HG03064 (cell line): Measurements from ENCODE around the gene MAMDC4.

ENCODE experiments used
- ATAC-seq: cut with Tn5 transposase; IDR thresholded peaks from one replicate; pipeline ENCODE4 v1.9.1; 2021; ENCODE audit warnings: low read depth; ENCODE audit not compliant: unreplicated experiment

The MAMDC4 gene

DNA sequence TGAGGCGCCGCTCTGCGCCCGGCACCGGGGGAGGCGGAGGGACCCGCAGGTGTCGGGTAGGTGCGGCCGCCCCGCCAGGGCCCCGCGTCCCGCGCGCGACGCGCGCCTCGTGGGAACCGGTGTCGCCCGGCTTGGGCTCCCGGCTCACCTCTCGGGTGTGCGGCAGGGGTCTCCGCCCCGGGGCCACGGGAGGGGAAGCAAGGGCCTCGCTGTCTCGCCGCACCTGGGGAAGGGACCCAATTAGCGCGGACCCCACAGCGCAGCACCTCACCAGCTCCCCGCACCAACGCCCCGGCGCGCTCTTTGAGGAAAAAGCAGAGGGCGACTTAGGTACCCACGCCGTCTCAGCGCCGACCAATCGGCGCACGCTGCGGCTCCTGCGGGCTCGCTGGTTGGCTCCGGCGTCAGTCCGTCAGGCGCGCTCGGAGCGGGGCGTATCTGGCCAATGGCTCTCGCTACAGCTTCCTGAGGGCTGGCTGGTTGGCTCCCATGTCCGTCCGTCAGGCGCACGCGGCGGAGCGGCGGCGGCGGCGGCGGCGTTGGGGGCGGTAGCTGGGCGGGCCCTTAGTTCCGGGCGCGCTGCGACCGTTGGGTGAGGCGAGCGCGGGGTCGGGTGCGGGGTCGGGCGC lies 33.9 kb downstream of the MAMDC4 start, which contains the start of gene TRAF2:
TRAF2 (plus strand) TSS at position 567 of the 629 bp plus-strand sequence. CDS start 12,225 bp downstream, outside the sequence.
- peak; percentile 74 for ATAC-seq

DNA sequence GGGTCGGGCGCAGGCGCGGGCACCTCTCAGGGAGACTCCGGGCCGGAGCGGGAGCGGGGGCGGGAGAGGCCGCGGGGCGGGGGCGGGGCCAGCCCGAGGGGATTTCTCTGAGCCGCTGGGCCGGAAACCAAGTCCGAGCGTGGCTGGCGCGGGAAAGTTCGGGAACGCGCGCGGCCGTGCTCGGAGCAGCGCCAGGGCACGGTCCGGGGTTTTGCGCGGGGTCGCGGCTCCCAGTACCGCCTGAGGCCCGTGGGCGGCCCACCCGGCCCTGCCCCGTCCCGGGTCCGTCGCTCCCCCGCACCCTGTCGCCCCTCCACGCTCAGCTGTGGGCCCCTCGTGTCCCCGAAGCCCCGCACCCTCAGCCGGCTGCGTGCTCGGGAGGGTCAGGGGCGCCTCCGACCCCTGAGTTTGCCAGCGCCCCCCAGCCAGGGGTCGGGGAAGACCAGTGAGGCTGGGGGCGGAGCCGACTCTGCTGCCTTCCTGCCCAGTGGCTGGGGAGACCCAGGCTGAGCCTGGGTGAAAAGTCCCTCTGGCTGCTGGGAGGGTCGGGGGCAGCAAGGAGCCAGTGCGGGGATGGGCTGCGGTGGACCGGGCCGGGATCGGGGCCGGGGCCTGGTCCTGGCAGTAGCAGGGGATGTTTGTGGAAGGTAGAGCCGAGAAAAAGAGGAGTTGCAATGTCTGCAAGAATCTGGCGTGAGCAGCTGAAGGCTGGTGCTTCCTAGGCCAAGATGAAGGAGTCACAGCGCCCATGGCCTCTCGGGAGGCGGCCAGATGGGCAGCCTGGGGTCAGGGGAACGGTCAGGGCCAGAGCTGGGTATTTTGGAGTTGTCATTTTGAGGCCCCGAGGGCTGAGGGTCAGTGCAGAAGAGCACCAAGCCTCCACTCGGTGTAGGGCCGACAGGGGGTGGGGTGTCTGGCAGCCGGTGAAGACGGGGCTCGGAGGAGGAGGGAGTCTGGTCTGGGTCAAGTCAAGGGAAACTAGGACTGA lies 34.8 kb downstream of the MAMDC4 start:
- peak; percentile 20 for ATAC-seq

DNA sequence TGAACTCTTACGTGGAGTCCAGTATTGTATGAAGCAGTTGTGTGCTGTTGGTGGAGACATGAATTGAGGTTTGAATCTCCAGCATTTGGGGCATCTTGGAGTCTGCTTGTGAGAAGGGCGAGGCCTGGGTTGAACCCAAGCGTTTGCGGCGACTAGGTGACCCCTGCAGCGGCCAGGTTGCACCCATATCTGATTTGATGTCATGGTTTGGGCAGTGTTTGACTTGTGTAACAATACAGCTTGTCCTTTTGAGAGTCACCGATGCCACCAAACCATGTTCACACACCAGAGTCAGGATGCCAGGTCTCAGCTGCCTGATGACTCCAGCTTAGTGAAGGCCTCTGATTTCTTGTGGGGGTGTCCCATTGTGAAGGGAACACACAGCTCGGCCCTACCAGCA lies 36.3 kb downstream of the MAMDC4 start:
- no peak for ATAC-seq

DNA sequence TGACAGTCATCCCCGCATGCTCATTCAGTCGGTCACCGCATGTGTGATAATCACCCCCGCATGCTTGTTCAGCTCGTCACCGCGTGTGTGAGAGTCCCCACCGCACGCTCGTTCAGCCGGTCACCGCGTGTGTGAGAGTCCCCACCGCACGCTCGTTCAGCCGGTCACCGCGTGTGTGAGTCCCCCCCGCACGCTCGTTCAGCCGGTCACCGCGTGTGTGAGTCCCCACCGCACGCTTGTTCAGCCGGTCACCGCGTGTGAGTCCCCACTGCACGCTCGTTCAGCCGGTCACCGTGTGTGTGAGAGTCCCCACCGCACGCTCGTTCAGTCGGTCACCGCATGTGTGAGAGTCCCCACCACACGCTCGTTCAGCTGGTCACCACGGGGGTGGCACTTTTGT lies 37.7 kb downstream of the MAMDC4 start:
- ATAC-seq, result no peak

DNA sequence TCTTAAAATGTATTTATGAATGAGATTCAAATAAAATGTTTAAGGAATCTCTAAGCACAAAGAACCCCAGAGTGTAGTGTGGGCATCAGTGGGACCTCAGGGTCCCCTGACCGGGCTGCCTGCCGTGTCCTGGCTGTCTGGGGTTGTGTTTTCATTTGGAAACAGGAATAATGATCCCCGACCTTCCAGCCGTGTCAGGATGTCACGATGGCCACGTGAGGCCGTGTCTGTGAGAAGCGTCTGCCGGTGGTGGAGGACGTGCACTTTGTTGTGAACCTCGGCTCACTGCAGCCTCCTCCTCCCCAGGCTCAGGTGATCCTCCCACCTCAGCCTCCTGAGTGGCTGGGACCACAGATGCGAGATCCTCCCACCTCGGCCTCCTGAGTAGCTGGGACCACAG lies 38.5 kb downstream of the MAMDC4 start:
- no peak for ATAC-seq

DNA sequence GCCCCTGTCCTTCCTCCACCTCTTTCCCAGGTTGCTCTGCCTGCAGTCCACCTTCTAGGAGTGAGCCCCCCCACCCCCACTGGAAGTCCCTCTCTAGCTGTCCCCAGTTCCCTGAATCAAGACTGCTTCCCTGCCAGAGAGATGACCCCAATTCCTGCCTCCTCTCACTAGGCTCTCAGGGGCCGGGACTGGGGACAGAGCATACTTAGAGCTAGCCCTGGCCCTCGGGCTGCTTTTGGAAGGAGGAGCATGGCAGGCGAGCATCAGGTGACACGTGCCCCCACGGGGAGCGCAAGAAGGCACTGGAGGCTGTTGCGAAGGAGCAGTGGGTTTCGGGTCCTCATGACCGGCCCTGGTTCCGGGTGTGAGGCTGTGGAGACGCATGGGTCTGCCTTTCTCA lies 43.9 kb downstream of the MAMDC4 start:
- ATAC-seq, result no peak

DNA sequence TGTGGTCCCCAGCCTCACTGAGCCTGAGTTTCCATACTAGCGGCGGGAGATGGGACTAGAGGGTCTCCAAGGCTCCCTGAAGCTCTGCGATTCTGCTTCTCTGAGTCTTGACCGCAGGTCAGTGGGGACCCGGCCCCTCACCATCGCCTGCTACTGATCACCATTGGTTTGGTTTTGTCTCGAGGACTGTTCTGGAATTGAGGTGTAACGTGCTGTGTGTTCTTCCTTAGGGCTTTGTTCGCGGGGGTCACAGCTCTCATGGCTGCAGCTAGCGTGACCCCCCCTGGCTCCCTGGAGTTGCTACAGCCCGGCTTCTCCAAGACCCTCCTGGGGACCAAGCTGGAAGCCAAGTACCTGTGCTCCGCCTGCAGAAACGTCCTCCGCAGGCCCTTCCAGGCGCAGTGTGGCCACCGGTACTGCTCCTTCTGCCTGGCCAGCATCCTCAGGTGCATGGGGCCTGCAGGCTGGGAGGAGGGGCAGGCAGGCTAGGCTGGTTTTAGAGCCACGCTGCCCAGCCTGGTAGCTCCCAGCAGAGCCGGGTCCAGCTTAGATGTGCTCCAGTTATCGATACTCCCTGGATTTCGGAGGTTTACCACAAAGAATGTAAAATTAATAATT lies 46.4 kb downstream of the MAMDC4 start:
- no peak for ATAC-seq

DNA sequence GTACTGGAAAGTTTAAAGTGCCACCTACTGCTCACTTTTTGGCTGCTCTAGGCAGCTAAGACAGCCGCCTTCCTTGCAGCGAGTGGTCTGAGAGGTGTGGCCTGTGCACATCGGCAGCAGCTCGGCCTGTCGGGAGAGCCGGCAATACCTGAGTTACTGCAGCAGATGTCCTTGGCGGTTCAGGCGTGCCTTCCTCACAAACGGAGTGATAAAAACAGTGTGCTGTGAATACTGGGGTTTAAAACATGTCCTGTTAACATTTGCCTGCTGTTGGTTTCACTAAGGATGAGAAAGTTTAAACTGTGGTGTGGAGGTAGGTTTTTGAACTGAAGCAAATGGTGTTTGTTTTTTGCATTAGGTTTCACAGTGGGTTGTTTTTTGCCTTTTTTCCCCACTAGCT lies 47.0 kb downstream of the MAMDC4 start:
- ATAC-seq, result no peak

DNA sequence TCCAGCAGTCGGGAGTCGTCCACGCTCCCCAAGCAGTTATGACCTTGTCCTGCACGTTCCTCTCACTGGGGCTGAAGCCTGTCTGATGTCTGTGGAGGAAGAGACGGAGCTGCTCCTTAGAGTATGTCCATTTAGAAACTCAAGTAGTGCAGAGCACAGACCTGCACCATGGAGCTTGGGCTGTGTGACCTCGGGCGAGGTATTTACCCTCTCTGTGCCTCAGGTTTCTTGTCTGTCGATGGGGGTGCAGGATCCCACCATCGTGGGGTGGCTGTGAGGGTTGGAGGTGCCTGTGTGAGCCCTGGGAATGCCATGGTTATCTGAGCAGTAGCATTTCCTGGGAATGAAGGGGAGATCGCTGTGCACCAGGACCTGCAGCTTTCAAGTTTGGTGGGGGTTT lies 48.4 kb downstream of the MAMDC4 start:
- ATAC-seq, result no peak

DNA sequence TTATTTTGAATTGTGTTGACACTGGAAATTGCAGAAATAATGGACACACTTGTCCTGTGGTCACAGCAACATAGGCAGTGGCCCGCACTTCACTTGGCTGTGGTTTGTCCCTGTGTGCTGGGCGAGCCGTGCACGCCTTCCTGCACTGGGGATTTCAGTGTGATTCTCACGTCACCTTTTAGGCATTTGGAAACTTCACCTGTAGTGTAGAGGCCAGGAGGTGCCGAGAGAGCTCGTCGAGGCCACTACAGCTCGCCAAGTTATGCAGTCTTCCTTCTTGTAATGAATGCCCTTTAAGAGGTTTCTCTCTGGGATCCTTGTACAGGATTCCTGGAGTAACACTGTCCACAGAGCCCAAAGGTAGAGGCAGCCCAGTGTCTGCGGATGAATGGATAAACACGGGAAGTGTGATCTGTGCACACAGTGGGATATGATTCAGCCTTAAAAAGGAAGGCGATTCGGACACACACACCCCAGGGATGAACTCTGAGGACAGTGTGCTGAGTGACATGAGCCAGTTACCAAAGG lies 48.9 kb downstream of the MAMDC4 start:
- ATAC-seq, result no peak

DNA sequence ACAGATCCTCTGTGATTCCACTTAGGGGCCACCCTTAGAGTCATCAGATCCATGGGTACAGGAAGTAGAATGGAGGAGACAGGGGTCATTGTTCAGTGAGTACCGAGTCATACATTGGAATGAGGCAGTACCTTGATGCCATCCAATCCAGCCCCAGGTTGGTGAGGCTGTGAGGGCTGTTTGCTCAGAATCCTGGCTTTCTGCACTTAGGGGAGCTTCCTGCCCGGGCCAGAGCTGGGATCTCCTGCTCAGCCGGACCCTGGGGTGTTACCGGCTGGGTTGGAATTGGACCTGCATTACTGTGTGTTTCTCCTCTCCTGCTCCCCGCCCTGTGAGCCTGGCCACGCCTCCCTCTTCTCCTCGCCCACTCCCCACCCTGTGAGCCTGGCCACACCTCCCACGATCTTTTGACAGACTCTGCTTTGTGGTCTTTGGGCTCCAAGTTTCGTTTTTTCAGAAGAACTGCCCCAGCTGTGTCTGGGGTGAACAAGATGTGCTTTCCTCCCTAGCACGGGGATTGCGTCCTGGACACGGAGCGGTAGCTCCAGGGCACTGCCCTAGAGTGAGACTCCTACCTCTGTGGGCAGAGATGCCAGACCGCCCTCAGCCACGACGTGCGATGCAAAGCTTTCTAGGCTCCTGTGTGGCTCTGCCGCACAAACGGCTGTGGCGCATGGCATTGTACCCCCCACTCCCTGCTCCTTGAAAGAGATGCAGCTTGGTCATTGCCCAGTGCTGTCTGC lies 49.5 kb downstream of the MAMDC4 start:
- ATAC-seq, result peak; percentile 36

DNA sequence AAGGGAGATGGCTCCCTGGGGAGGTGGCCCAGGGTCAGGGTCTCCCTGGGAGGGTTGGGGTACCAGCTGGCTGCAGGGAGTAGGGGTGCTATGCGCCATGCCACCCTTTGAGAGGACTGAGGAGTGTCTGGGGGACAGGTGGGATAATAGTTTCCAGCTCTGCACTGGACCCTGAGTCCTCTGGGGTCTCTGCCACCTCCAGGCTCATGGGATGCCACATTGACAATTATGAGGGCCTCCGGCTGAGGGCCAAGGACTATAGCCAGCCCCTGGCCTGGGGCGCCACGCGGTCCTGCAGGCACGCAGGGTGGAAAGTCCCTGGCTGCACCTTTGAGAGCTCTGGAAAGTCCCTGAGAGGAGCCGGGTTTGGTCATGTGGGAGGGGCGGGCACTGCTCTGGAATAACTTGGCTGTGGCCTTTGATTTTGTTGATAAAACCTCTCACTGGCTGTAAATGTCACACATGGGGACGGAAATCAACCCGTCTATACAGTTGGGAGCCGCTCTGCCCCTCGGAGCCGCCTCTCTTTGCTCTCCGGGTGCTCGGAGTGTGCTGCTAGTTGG lies 50.2 kb downstream of the MAMDC4 start:
- ATAC-seq, result peak; percentile 32

DNA sequence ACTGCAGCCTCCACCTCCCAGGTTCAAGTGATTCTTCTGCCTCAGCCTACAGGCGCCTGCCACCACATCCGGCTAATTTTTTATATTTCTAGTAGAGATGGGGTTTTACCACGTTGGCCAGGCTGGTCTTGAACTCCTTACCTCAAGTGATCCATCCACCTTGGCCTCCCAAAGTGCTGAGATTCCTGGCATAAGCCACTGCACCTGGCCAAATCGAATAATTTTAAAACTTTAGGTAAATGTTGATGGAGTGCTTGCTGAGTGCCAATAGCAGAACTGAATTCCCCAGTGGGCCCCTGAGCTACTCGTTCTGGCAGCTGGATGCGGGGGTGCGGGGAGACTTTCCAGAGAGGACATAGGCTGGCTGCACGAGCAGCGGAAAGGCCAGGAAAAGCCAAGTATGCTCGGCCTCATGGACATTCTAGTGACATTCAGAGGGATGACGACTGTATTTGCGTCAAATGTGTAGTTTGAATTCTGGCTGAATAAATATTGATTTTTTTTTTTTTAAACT lies 51.0 kb downstream of the MAMDC4 start:
- no peak for ATAC-seq

DNA sequence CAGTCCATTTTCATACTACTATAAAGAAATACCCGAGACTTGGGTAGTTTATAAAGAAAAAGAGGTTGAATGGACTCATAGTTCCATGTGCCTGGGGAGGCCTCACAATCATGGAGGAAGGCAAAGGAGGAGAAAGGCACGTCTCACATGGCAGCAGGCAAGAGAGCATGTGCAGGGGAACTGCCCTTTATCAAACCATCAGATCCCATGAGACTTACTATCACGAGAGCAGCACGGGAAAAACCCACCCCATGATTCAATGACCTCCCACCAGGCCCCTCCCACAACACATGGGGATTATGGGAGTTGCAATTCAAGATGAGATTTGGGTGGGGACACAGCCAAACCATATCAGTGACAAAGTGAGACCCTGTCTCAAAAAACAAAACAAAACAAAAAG lies 54.1 kb downstream of the MAMDC4 start:
- ATAC-seq, result no peak

DNA sequence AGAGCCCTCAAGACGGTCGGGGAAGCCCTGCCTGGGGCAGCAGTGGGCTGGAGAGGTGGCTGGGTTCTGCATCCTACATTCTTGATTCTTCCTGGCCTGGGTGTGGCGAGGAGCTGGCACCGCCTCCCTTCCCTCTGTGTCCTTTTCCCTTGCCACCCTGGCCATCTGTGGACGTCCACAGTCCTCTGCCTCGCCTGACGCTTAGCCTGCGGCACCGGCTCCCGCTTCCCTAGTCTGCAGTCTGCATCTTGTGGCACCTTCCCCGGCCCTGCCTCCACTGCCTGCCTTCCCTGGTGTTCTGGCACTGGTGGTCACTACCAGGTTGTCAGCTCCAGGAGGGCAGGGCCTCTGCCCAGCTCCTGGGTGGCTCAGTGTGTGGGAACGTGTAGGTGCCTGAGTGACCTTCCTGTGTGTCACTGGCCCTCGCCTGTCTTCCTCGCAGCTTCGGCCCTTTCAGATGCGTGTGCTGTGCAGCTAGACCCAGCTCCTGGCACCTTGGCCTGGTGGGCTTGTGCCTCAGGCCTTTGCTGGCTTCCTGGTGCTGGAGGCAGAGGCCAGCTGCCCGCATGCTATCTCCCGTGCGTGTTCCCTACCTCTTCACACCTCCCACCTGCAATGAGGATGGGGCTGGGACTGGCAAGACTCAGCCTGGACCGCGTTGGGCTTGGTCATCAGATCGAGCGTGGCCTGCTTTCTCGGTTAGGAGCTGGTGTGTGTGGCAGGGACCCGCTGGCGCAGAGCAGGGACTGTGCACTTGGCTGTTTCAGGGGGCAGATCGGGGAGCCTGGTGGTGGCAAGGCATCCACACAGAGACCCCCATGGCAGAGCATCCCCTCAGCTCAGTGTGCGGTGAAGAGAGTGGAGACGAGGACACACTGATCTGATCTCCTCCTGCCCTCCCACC lies 55.1 kb downstream of the MAMDC4 start:
- ATAC-seq, result no peak
